Measurements from ENCODE around the gene MERTK. TPM values are rescaled to one million over a fixed set of nuclear protein-coding genes. Genes with fewer than 3 reads are reported as not detected.
"Not testable (repeated sequence)": the region's sequence is repeated elsewhere in the genome, so short reads cannot be mapped to it uniquely, and the experiment has no call there.

Gene MERTK
- total RNA-seq, 1 donor from 2014 or later: 4.3 TPM

DNA sequence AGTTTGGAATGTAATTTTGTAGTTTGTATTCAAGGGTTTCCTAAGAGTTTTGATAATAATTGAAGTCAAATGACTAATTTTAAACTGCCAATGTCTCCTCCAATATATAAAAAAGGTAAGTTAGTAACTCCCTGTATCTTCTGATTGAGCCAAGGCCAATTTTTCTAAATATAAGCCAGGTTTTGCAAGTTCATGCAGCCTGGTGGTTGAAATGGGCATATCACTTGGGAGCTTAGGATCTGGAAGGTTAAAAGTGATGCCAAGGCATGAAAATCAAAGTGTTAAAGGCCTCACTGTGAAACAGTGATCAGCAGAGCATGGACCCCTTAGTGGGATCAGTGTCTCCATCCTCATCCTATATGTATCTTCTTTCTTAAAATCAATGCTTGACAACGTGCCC is 60.5 kb downstream of the MERTK start:
- DNase-seq (ENCODE audit: low read depth): no peak
- TF ChIP-seq, protein P1, sequence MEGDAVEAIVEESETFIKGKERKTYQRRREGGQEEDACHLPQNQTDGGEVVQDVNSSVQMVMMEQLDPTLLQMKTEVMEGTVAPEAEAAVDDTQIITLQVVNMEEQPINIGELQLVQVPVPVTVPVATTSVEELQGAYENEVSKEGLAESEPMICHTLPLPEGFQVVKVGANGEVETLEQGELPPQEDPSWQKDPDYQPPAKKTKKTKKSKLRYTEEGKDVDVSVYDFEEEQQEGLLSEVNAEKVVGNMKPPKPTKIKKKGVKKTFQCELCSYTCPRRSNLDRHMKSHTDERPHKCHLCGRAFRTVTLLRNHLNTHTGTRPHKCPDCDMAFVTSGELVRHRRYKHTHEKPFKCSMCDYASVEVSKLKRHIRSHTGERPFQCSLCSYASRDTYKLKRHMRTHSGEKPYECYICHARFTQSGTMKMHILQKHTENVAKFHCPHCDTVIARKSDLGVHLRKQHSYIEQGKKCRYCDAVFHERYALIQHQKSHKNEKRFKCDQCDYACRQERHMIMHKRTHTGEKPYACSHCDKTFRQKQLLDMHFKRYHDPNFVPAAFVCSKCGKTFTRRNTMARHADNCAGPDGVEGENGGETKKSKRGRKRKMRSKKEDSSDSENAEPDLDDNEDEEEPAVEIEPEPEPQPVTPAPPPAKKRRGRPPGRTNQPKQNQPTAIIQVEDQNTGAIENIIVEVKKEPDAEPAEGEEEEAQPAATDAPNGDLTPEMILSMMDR (conservative IDR thresholded peaks at IDR 0.05; ENCODE audit: low read depth, low read length): peak; percentile 35
- no peak overlapping the region for H3K4me3 ChIP-seq (ENCODE audit: low read depth, low read length)

DNA sequence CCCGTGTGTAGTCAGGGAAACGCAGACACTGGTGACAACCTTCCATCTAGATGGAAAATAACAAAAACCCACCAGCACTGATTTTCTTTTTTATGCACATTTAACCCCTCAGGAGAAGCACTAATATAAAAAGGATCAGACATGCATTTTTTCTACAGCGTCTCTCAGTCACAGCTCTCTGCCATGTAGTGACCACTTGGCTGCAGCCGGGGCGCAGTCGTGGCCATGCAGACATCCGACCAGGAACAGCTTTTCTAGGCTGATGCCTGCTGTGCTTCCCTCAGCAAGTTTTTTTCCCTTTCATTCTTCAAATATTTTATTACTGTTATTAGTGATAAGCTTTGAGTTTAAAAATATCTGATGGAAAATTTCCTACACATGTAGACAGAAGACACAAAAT is 63.3 kb downstream of the MERTK start:
- no peak overlapping the region for H3K4me3 ChIP-seq (ENCODE audit: low read depth, low read length)
- no peak for DNase-seq (ENCODE audit: low read depth)
- TF ChIP-seq, protein P1 (conservative IDR thresholded peaks at IDR 0.05; ENCODE audit: low read depth, low read length): no peak

- H3K4me3 ChIP-seq (ENCODE audit: low read depth, low read length); DNase-seq (ENCODE audit: low read depth): not testable (repeated sequence)
Observed at GRCh38 chr2:111963086-111963485, 64.7 kb downstream of the MERTK start.

GRCh38 chr2:111963508-111963907 is 65.1 kb downstream of the MERTK start:
- DNase-seq (ENCODE audit: low read depth); H3K4me3 ChIP-seq (ENCODE audit: low read depth, low read length): not testable (repeated sequence)

- TF ChIP-seq, protein P1 (conservative IDR thresholded peaks at IDR 0.05; ENCODE audit: low read depth, low read length): no peak
- no peak for DNase-seq (ENCODE audit: low read depth)
- no peak overlapping the region for H3K4me3 ChIP-seq (ENCODE audit: low read depth, low read length)
Observed at GRCh38 chr2:111965062-111965461, 66.7 kb downstream of the MERTK start.

DNA sequence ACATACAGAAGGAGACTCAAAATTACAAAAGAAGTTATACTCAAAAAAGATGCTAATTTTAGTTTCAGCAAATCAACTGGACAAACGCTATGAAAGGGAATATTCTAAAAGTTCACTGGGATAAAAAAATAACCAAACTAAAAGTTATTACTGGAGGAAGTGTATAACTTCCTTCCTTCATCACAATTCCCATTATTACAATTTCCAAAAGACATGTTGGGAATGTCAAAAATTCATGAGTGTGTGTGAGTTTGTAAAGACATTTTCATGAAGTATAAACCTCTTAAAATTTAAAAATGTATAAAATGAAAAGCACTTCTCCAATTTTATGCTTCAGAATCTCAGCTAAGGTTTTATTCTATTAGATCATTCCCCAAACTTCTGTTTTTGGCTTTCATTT is 67.8 kb downstream of the MERTK start:
- TF ChIP-seq, protein P1 (conservative IDR thresholded peaks at IDR 0.05; ENCODE audit: low read depth, low read length): no peak
- H3K4me3 ChIP-seq (ENCODE audit: low read depth, low read length): no peak overlapping the region
- DNase-seq (ENCODE audit: low read depth): no peak

- TF ChIP-seq, protein P1 (conservative IDR thresholded peaks at IDR 0.05; ENCODE audit: low read depth, low read length): no peak
- DNase-seq (ENCODE audit: low read depth): no peak
- H3K4me3 ChIP-seq (ENCODE audit: low read depth, low read length): no peak overlapping the region
Observed at GRCh38 chr2:111967018-111967417, 68.6 kb downstream of the MERTK start.

DNA sequence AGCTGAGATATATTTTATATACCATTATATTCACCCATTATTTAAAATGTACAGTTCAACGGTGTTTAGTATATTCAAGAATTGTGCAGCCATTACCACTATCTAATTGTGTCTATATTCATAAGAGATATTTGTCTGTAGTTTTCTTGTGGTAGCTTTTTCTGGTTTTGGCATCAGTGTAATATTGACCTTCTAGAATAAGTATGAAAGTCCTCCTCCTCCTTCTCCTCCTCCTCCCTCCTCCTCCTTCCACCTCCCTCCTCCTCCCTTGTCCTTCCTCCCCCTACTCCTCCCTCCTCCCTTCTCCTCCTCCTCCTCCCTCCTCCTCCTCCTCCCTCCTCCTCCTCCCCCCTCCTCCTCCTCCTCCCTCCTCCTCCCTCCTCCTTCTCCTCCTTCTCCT is 72.0 kb downstream of the MERTK start:
- TF ChIP-seq, protein P1 (conservative IDR thresholded peaks at IDR 0.05; ENCODE audit: low read depth, low read length): no peak
- no peak for DNase-seq (ENCODE audit: low read depth)
- H3K4me3 ChIP-seq (ENCODE audit: low read depth, low read length): no peak overlapping the region
